GM12878 (cell line): ENCODE measurements around the gene CHST2. TPM values are rescaled to one million over a fixed set of nuclear protein-coding genes. Genes with fewer than 3 reads are reported as not detected.

Experiments
- ATAC-seq: fragments of 200-7000 bp; cut with Tn5 transposase; 3 replicates; pipeline ENCODE4 v1.9.1; 2020; ENCODE audit warnings: mild to moderate bottlenecking, moderate library complexity
- BruUV-seq: library from RNA; stranded (reverse); fragments of 400-500 nt; replicated peaks from 2 replicates; lab custom pipeline; 2021; lab: Mats Ljungman, UMichigan
- CTCF ChIA-PET: fragments of 300-600 bp; sonication (Branson Sonifier 250); formaldehyde crosslinking; extraction: SDS; loops from one replicate; lab custom pipeline; 2021; ENCODE audit warnings: inconsistent platforms; lab: Yijun Ruan, JAX
- POLR2A ChIA-PET: fragments of 350-600 bp; formaldehyde crosslinking; extraction: SDS; loops from one replicate; lab custom pipeline; 2021; ENCODE audit warnings: inconsistent platforms; lab: Charles Lee
- RAD21 ChIA-PET: fragments of 300-600 bp; sonication (Branson Sonifier 250); formaldehyde crosslinking; loops from one replicate; lab custom pipeline; 2023; ENCODE audit warnings: antibody characterized with exemption; ENCODE audit not compliant: unreplicated experiment; lab: Charles Lee
- SMC1A ChIA-PET: fragments of 300-600 bp; sonication (Branson Sonifier 250); formaldehyde crosslinking; loops from one replicate; lab custom pipeline; 2023; ENCODE audit not compliant: unreplicated experiment, uncharacterized antibody; lab: Charles Lee
- DNase-seq: peaks from one replicate; pipeline ENCODE4 v3.0.0-alpha.2; 2011; ENCODE audit warnings: low read depth, low spot score
- FAIRE-seq: peaks from 3 replicates; lab custom pipeline; 2011; peaks lifted over from hg19 to GRCh38; lab: Jason Lieb, UNC
- H2AFZ ChIP-seq: 2 replicates; pipeline ENCODE4 v1.6.0; 2011; ENCODE audit warnings: low read depth, low read length, control low read depth; ENCODE audit not compliant: control insufficient read depth
- H3K27ac ChIP-seq: 2 replicates; pipeline ENCODE4 v1.5.1; 2011; ENCODE audit warnings: control low read depth; ENCODE audit not compliant: control insufficient read depth, insufficient read depth
- H3K27me3 ChIP-seq, 2 experiments: replicated peaks in 1 of 2; 2 replicates each; pipeline versions ENCODE4 v1.6.0 to v1.6.1; 2011; ENCODE audit warnings: low read length in 1 of 2; ENCODE audit not compliant: control insufficient read depth in 2 of 2, insufficient read depth in 2 of 2
- H3K36me3 ChIP-seq, 2 experiments: 2 replicates each; pipeline ENCODE4 v1.5.1; 2011; ENCODE audit warnings: low read length in 1 of 2; ENCODE audit not compliant: control insufficient read depth in 2 of 2, insufficient read depth in 2 of 2
- H3K4me1 ChIP-seq: 2 replicates; pipeline ENCODE4 v1.6.1; 2011; ENCODE audit warnings: mild to moderate bottlenecking, low read length, moderate library complexity, mixed read lengths; ENCODE audit not compliant: control insufficient read depth, insufficient read depth
- H3K4me2 ChIP-seq: 2 replicates; pipeline ENCODE4 v1.6.0; 2011; ENCODE audit warnings: control low read depth; ENCODE audit not compliant: control insufficient read depth, insufficient read depth
- H3K4me3 ChIP-seq: fragments of 200-600 bp; sonication (generic); 2 replicates; pipeline ENCODE4 v1.5.1; 2016
- H3K79me2 ChIP-seq: 2 replicates; pipeline ENCODE4 v1.6.0; 2011; ENCODE audit warnings: low read length; ENCODE audit not compliant: control insufficient read depth, insufficient read depth
- H3K9ac ChIP-seq: 2 replicates; pipeline ENCODE4 v1.8.0; 2011; ENCODE audit warnings: low read length, control low read depth, mixed read lengths; ENCODE audit not compliant: control insufficient read depth, insufficient read depth
- H3K9me3 ChIP-seq: replicated peaks from 3 replicates; pipeline ENCODE4 v1.5.1; 2011; ENCODE audit warnings: mild to moderate bottlenecking, low read length; ENCODE audit not compliant: control insufficient read depth, insufficient read depth
- H4K20me1 ChIP-seq: 2 replicates; pipeline ENCODE4 v1.6.0; 2011; ENCODE audit not compliant: control insufficient read depth, insufficient read depth
- CHD2 ChIP-seq: IDR thresholded peaks from 2 replicates; pipeline ENCODE4 v1.6.1; 2011; ENCODE audit warnings: low read depth, low read length, improper control_type of control experiment, borderline replicate concordance
- IKZF1 ChIP-seq: fragments of 450-650 bp; conservative IDR thresholded peaks from 2 replicates; pipeline ENCODE4 v1.6.1; 2017; ENCODE audit warnings: antibody characterized with exemption, mild to moderate bottlenecking
- NR2C1 ChIP-seq: fragments of 450-650 bp; IDR thresholded peaks from 2 replicates; pipeline ENCODE4 v1.6.1; 2017; ENCODE audit warnings: antibody characterized with exemption, mild to moderate bottlenecking, moderate library complexity
- POLR2AphosphoS2 ChIP-seq: IDR thresholded peaks from 2 replicates; pipeline ENCODE4 v1.6.1; 2011; ENCODE audit warnings: low read depth, mild to moderate bottlenecking, low read length, improper control_type of control experiment, moderate library complexity
- SIN3A ChIP-seq: IDR thresholded peaks from 2 replicates; pipeline ENCODE4 v1.6.1; 2012; ENCODE audit warnings: low read depth, low read length, improper control_type of control experiment
- SMARCA5 ChIP-seq: fragments of 450-650 bp; IDR thresholded peaks from 2 replicates; pipeline ENCODE4 v1.6.1; 2017; ENCODE audit warnings: mild to moderate bottlenecking
- STAT1 ChIP-seq: fragments of 450-650 bp; conservative IDR thresholded peaks from 2 replicates; pipeline ENCODE4 v1.6.1; 2014; ENCODE audit warnings: antibody characterized with exemption, mild to moderate bottlenecking
- TARDBP ChIP-seq: IDR thresholded peaks from 2 replicates; pipeline ENCODE4 v1.6.1; 2016; ENCODE audit warnings: borderline replicate concordance
- WGBS: methylation state at CpG from one replicate; pipeline ENCODE4 v1.1.6; 2016; ENCODE audit warnings: low lambda C conversion rate; ENCODE audit not compliant: insufficient replicate concordance, insufficient coverage; ENCODE audit errors: missing lambda C conversion rate; 5-methylcytosine and 5-hydroxymethylcytosine counted together
- in situ Hi-C: fragments of 300-500 bp; cut with MboI; formaldehyde crosslinking; loops from 9 replicates; pipeline ENCODE4 v1.14.3; 2018; ENCODE audit warnings: mixed read lengths
- intact Hi-C: fragments of 100-400 bp; cut with micrococcal nuclease; formaldehyde crosslinking; loops from one replicate; pipeline ENCODE4 v1.14.2; 2022; ENCODE audit not compliant: unreplicated experiment
- polyA plus RNA-seq, 11 experiments: library from polyadenylated mRNA; depleted of rRNA in 4 of 11; unstranded in 6 of 11; stranded (reverse) in 5 of 11; fragments of >200 nt; fragmentation: Nextera tagmentation in 4 of 11; fragmentation: Illumina TruSeq in 1 of 11; extraction: Ambion mirVana in 4 of 11; extraction: Trizol in 1 of 11; gene quantifications; 1 replicate in 1 of 11; 2 replicates in 10 of 11; pipeline versions ENCODE4 v1.2.1 to v1.2.3, GENCODE V29; 2011 to 2016; ENCODE audit warnings: inconsistent platforms in 2 of 11, missing spikeins in 2 of 11, low read depth in 1 of 11
- total RNA-seq, 4 experiments: library from RNA; depleted of rRNA in 3 of 4; stranded (reverse); fragments of >200 nt in 3 of 4; fragmentation: Illumina TruSeq in 1 of 4; extraction: Trizol in 1 of 4; gene quantifications; 2 replicates each; pipeline versions ENCODE4 v1.2.1 to v1.2.3, GENCODE V29; 2013 to 2021
- TF ChIP-seq, protein P1 (sequence below): IDR thresholded peaks from 2 replicates; pipeline ENCODE4 v1.6.1; 2011; ENCODE audit warnings: borderline replicate concordance, low read depth, mild to moderate bottlenecking, moderate library complexity, low read length; ENCODE audit not compliant: insufficient read depth, poor library complexity, severe bottlenecking
- TF ChIP-seq, protein P2 (sequence below): fragments of 450-650 bp; formaldehyde crosslinking; IDR thresholded peaks from 2 replicates; pipeline ENCODE4 v1.4.0; 2020; ENCODE audit warnings: mild to moderate bottlenecking, moderate library complexity
- TF ChIP-seq, protein P3 (sequence below): IDR thresholded peaks from 2 replicates; pipeline ENCODE4 v1.6.1; 2011; ENCODE audit warnings: borderline replicate concordance, low read depth, mild to moderate bottlenecking, moderate library complexity, mixed read lengths, low read length; ENCODE audit not compliant: insufficient read depth; ENCODE audit errors: extremely low read length
- TF ChIP-seq, protein P4 (sequence below): fragments of 450-650 bp; IDR thresholded peaks from 2 replicates; pipeline ENCODE4 v1.6.1; 2016; ENCODE audit warnings: mild to moderate bottlenecking
- TF ChIP-seq, protein P5 (sequence below): fragments of 450-650 bp; formaldehyde crosslinking; IDR thresholded peaks from 2 replicates; pipeline ENCODE4 v1.5.0; 2022; ENCODE audit warnings: mild to moderate bottlenecking, missing genetic modification characterization

CHST2 gene
- total and polyA plus RNA-seq, 10 of the 15 experiments (the other 5 are each of a cell fraction or from before 2014, with no cell fraction given) = 1.6 to 37.2 (median 8.8) TPM

DNA sequence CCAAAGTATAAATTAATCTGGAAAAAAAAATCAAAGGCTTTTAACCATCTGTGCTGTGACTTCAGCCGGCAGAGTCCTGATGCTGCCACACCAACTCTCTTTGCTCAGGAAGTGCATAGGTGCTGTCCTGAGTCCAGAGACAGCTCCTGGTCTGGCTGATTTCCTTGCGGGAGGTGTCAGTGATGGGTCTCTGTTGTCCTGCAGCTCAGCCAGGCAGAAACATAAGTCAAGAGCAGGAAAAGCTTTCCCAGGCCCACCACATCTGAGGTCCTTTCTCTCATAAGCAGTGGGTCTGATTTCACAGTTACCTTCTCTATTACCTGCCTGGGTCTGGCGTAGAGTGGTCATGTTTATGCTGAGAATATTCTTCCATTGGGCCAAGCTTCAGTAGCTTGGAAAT is 19.4 kb downstream of the CHST2 start:
- 96% methylated on average over 3 of the region's 3 CpGs for WGBS
- TF ChIP-seq SIN3A (no peak), NR2C1 (no peak), STAT1 (no peak), CHD2 (no peak), TARDBP (no peak), SMARCA5 (no peak), IKZF1 (no peak), POLR2AphosphoS2 (no peak)
- TF ChIP-seq, protein P1, sequence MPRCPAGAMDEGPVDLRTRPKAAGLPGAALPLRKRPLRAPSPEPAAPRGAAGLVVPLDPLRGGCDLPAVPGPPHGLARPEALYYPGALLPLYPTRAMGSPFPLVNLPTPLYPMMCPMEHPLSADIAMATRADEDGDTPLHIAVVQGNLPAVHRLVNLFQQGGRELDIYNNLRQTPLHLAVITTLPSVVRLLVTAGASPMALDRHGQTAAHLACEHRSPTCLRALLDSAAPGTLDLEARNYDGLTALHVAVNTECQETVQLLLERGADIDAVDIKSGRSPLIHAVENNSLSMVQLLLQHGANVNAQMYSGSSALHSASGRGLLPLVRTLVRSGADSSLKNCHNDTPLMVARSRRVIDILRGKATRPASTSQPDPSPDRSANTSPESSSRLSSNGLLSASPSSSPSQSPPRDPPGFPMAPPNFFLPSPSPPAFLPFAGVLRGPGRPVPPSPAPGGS = no peak
- TF ChIP-seq, protein P2, sequence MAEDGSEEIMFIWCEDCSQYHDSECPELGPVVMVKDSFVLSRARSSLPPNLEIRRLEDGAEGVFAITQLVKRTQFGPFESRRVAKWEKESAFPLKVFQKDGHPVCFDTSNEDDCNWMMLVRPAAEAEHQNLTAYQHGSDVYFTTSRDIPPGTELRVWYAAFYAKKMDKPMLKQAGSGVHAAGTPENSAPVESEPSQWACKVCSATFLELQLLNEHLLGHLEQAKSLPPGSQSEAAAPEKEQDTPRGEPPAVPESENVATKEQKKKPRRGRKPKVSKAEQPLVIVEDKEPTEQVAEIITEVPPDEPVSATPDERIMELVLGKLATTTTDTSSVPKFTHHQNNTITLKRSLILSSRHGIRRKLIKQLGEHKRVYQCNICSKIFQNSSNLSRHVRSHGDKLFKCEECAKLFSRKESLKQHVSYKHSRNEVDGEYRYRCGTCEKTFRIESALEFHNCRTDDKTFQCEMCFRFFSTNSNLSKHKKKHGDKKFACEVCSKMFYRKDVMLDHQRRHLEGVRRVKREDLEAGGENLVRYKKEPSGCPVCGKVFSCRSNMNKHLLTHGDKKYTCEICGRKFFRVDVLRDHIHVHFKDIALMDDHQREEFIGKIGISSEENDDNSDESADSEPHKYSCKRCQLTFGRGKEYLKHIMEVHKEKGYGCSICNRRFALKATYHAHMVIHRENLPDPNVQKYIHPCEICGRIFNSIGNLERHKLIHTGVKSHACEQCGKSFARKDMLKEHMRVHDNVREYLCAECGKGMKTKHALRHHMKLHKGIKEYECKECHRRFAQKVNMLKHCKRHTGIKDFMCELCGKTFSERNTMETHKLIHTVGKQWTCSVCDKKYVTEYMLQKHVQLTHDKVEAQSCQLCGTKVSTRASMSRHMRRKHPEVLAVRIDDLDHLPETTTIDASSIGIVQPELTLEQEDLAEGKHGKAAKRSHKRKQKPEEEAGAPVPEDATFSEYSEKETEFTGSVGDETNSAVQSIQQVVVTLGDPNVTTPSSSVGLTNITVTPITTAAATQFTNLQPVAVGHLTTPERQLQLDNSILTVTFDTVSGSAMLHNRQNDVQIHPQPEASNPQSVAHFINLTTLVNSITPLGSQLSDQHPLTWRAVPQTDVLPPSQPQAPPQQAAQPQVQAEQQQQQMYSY (CRISPR knock-in tag) = no peak
- TF ChIP-seq, protein P3, sequence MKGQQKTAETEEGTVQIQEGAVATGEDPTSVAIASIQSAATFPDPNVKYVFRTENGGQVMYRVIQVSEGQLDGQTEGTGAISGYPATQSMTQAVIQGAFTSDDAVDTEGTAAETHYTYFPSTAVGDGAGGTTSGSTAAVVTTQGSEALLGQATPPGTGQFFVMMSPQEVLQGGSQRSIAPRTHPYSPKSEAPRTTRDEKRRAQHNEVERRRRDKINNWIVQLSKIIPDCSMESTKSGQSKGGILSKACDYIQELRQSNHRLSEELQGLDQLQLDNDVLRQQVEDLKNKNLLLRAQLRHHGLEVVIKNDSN = no peak
- TF ChIP-seq, protein P4, sequence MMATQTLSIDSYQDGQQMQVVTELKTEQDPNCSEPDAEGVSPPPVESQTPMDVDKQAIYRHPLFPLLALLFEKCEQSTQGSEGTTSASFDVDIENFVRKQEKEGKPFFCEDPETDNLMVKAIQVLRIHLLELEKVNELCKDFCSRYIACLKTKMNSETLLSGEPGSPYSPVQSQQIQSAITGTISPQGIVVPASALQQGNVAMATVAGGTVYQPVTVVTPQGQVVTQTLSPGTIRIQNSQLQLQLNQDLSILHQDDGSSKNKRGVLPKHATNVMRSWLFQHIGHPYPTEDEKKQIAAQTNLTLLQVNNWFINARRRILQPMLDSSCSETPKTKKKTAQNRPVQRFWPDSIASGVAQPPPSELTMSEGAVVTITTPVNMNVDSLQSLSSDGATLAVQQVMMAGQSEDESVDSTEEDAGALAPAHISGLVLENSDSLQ = no peak
- TF ChIP-seq, protein P5, sequence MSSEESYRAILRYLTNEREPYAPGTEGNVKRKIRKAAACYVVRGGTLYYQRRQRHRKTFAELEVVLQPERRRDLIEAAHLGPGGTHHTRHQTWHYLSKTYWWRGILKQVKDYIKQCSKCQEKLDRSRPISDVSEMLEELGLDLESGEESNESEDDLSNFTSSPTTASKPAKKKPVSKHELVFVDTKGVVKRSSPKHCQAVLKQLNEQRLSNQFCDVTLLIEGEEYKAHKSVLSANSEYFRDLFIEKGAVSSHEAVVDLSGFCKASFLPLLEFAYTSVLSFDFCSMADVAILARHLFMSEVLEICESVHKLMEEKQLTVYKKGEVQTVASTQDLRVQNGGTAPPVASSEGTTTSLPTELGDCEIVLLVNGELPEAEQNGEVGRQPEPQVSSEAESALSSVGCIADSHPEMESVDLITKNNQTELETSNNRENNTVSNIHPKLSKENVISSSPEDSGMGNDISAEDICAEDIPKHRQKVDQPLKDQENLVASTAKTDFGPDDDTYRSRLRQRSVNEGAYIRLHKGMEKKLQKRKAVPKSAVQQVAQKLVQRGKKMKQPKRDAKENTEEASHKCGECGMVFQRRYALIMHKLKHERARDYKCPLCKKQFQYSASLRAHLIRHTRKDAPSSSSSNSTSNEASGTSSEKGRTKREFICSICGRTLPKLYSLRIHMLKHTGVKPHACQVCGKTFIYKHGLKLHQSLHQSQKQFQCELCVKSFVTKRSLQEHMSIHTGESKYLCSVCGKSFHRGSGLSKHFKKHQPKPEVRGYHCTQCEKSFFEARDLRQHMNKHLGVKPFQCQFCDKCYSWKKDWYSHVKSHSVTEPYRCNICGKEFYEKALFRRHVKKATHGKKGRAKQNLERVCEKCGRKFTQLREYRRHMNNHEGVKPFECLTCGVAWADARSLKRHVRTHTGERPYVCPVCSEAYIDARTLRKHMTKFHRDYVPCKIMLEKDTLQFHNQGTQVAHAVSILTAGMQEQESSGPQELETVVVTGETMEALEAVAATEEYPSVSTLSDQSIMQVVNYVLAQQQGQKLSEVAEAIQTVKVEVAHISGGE (CRISPR knock-in tag) = no peak

More for the DNA sequence above, 19.4 kb downstream of the CHST2 start:
- DNase-seq (no peak), FAIRE-seq (no peak), ATAC-seq (no peak)
- no peaks in the 10 kb centered on the region for H3K36me3 ChIP-seq
- intact Hi-C loops (no loop called here), in situ Hi-C loops (no loop called here)
- H3K9me3 ChIP-seq = no peaks in the 10 kb centered on the region
- H4K20me1 ChIP-seq = no peaks in the 10 kb centered on the region
- H3K79me2 ChIP-seq = no peaks in the 10 kb centered on the region
- H3K9ac ChIP-seq = no peak overlapping the region
- CTCF ChIA-PET = interaction anchor here (1.3 kb wide), 1 partner anchor 9 kb away, joined by 4 read pairs; no protein-coding TSS in a partner anchor
- no peak overlapping the region for H2AFZ ChIP-seq
- BruUV-seq = no TSS peak
- POLR2A ChIA-PET = no interaction called here
- H3K27ac ChIP-seq = no peak overlapping the region
- RAD21 ChIA-PET = interaction anchor here (1.1 to 1.2 kb wide), 2 partner anchors 11 to 58 kb away, joined by 3 read pairs; no protein-coding TSS in a partner anchor
- no peak overlapping the region for H3K4me3 ChIP-seq
- H3K4me1 ChIP-seq = no peaks in the 10 kb centered on the region; the same call in 1 of the 2 replicates
- SMC1A ChIA-PET = interaction anchor here (0.6 to 1.5 kb wide), 3 partner anchors 12 to 47 kb away, joined by 3 to 5 read pairs (median 3); no protein-coding TSS in a partner anchor
- no peak overlapping the region for H3K4me2 ChIP-seq
- no peaks in the 10 kb centered on the region for H3K27me3 ChIP-seq
